Measurements from ENCODE around the gene ATP8A1. TPM values are rescaled to one million over a fixed set of nuclear protein-coding genes. Genes with fewer than 3 reads are reported as not detected.

The ATP8A1 gene
- polyA plus RNA-seq, 1 donor from 2014 or later = 45.8 TPM

DNA sequence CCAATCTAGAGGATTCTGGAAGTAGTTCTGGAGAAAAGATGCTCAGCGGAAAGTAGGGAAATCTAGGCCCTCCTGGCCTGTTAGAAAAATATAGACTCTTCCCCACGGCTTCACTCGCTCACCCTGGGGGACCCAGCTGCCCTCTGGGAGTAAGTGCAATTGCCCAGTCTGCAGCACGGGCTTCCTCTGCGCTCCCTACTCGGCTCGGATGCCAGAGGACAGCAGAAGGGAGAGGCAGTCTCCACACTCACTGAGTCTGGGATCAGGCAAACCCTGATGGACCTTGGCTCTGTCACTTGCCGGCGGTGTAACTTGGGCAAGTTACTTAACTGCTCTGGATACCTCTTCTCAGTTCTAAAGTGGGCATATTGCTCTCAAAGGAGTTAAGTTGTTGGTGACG, 257.5 kb downstream of the ATP8A1 start:
- H3K4me2 ChIP-seq (ENCODE audit: low read length) = no peak overlapping the region
- no peaks in the 10 kb centered on the region for H3F3A ChIP-seq (ENCODE audit: insufficient read depth, low read length, poor library complexity, severe bottlenecking)
- H3K9ac ChIP-seq (ENCODE audit: low read length) = no peak overlapping the region
- no peaks in the 10 kb centered on the region for H4K20me1 ChIP-seq (ENCODE audit: insufficient read depth)
- H2AFZ ChIP-seq (ENCODE audit: low read depth, low read length) = no peak overlapping the region
- H3K9me2 ChIP-seq (ENCODE audit: insufficient read depth, low read length) = no peaks in the 10 kb centered on the region
- TF ChIP-seq SMC3 (conservative IDR thresholded peaks at IDR 0.05; ENCODE audit: poor library complexity) (no peak), POLR2AphosphoS5 (IDR thresholded peaks at IDR 0.05) (no peak), RAD21 (conservative IDR thresholded peaks at IDR 0.05) (no peak), TAF1 (IDR thresholded peaks at IDR 0.05; ENCODE audit: low read depth) (no peak), REST (IDR thresholded peaks at IDR 0.05; ENCODE audit: borderline replicate concordance) (no peak), EZH2 (IDR thresholded peaks at IDR 0.05; ENCODE audit: borderline replicate concordance, insufficient read depth, low read length, poor library complexity, severe bottlenecking) (no peak), MXI1 (conservative IDR thresholded peaks at IDR 0.05; ENCODE audit: poor library complexity, severe bottlenecking) (no peak), CTCF (IDR thresholded peaks at IDR 0.05; ENCODE audit: poor library complexity, severe bottlenecking) (no peak), EP300 (conservative IDR thresholded peaks at IDR 0.05; ENCODE audit: poor library complexity, severe bottlenecking) (no peak)
- H3K4me3 ChIP-seq (ENCODE audit: low read length) = peak overlapping the region; percentile 83
- H3K27me3 ChIP-seq (ENCODE audit: insufficient read depth, low read depth, low read length) = peaks cover 71% of the 10 kb centered on the region
- H3K27ac ChIP-seq (ENCODE audit: low read length) = no peak overlapping the region
- no peaks in the 10 kb centered on the region for H3K9me3 ChIP-seq (ENCODE audit: low read length)
- no peaks in the 10 kb centered on the region for H3K79me2 ChIP-seq (replicated peaks; ENCODE audit: insufficient read depth, low read length)
- H3K36me3 ChIP-seq (ENCODE audit: insufficient read depth, low read length) = no peaks in the 10 kb centered on the region

DNA sequence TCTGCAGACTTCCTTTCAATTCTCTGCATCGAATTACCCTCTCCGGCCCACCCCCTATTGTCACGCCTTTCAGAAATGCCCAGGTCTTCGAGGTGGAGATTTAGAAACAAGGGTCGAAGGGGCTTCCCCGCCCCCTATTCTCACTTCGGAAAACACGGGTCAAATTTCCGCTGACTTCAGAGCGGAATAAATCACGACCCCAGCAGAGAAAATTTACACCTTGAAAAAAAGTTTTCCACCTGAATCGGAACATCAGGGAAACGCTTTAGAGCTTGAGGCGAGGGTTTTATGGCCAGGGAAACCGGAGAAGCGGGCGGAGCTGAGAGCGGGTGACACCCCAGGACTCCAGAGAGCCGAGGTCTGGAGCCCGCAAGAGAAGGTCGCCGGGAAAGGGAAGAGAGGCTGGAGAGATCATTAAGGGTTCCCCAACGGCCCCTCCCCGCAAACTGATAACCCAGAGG, 258.0 kb downstream of the ATP8A1 start:
- H3K36me3 ChIP-seq (ENCODE audit: insufficient read depth, low read length) = no peaks in the 10 kb centered on the region
- TF ChIP-seq MXI1 (conservative IDR thresholded peaks at IDR 0.05; ENCODE audit: poor library complexity, severe bottlenecking) (no peak), EP300 (conservative IDR thresholded peaks at IDR 0.05; ENCODE audit: poor library complexity, severe bottlenecking) (no peak), REST (IDR thresholded peaks at IDR 0.05; ENCODE audit: borderline replicate concordance) (no peak), RAD21 (conservative IDR thresholded peaks at IDR 0.05) (no peak), EZH2 (IDR thresholded peaks at IDR 0.05; ENCODE audit: borderline replicate concordance, insufficient read depth, low read length, poor library complexity, severe bottlenecking) (no peak), TAF1 (IDR thresholded peaks at IDR 0.05; ENCODE audit: low read depth) (no peak)
- H3F3A ChIP-seq (ENCODE audit: insufficient read depth, low read length, poor library complexity, severe bottlenecking) = no peaks in the 10 kb centered on the region
- no peaks in the 10 kb centered on the region for H4K20me1 ChIP-seq (ENCODE audit: insufficient read depth)
- no peak overlapping the region for H2AFZ ChIP-seq (ENCODE audit: low read depth, low read length)
- peak overlapping the region; percentile 43 for H3K4me2 ChIP-seq (ENCODE audit: low read length)
- H3K79me2 ChIP-seq (replicated peaks; ENCODE audit: insufficient read depth, low read length) = no peaks in the 10 kb centered on the region
- no peak overlapping the region for H3K27ac ChIP-seq (ENCODE audit: low read length)
- peak overlapping the region; percentile 83 for H3K4me3 ChIP-seq (ENCODE audit: low read length)
- H3K9ac ChIP-seq (ENCODE audit: low read length) = no peak overlapping the region
- H3K9me3 ChIP-seq (ENCODE audit: low read length) = no peaks in the 10 kb centered on the region
- no peaks in the 10 kb centered on the region for H3K9me2 ChIP-seq (ENCODE audit: insufficient read depth, low read length)
- peaks cover 71% of the 10 kb centered on the region for H3K27me3 ChIP-seq (ENCODE audit: insufficient read depth, low read depth, low read length)
